GM06990 (cell line): ENCODE results near the gene CAPZA2.

Source experiments
- DNase-seq: peaks from one replicate; pipeline ENCODE4 v3.0.0-alpha.2; 2011; ENCODE audit not compliant: insufficient read length; ENCODE audit errors: extremely low read depth
- H3K27me3 ChIP-seq: replicated peaks from 2 replicates; pipeline ENCODE4 v1.6.0; 2011; ENCODE audit warnings: low read length; ENCODE audit not compliant: control insufficient read depth, insufficient read depth
- H3K36me3 ChIP-seq: 2 replicates; pipeline ENCODE4 v1.5.1; 2011; ENCODE audit warnings: low read length; ENCODE audit not compliant: control insufficient read depth, insufficient read depth
- H3K4me3 ChIP-seq: replicated peaks from 2 replicates; pipeline ENCODE4 v1.5.1; 2011; ENCODE audit warnings: low read depth, mild to moderate bottlenecking, control low read depth, low read length
- TF ChIP-seq, protein P1 (sequence below): IDR thresholded peaks from 2 replicates; pipeline ENCODE4 v1.5.1; 2011; ENCODE audit warnings: low read length, control low read depth, mild to moderate bottlenecking, inconsistent platforms; ENCODE audit not compliant: insufficient read depth, poor library complexity, severe bottlenecking

The CAPZA2 gene

DNA sequence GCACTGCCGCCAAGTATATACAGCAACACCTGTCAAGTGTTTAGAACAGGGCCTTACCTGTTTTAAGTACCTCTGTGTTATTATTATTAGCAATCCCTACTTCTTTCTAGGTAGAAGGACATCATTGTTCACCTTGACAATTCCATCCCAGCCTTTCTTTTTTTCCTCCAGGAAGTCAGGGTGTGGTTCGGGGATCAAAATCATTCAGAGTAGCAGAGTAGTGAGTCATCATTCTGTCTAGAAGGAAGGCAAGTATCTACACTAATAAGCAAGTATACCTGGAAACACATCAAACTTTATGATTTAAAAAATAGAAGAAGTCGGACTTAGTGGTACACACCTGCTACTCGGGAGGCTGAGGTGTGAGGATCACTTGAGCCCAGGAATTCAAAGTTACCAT lies 25.5 kb upstream of the CAPZA2 start:
- Histone ChIP-seq H3K4me3 (no peak overlapping the region), H3K36me3 (no peaks in the 10 kb centered on the region), H3K27me3 (peaks cover 1% of the 10 kb centered on the region)
- TF ChIP-seq, protein P1, sequence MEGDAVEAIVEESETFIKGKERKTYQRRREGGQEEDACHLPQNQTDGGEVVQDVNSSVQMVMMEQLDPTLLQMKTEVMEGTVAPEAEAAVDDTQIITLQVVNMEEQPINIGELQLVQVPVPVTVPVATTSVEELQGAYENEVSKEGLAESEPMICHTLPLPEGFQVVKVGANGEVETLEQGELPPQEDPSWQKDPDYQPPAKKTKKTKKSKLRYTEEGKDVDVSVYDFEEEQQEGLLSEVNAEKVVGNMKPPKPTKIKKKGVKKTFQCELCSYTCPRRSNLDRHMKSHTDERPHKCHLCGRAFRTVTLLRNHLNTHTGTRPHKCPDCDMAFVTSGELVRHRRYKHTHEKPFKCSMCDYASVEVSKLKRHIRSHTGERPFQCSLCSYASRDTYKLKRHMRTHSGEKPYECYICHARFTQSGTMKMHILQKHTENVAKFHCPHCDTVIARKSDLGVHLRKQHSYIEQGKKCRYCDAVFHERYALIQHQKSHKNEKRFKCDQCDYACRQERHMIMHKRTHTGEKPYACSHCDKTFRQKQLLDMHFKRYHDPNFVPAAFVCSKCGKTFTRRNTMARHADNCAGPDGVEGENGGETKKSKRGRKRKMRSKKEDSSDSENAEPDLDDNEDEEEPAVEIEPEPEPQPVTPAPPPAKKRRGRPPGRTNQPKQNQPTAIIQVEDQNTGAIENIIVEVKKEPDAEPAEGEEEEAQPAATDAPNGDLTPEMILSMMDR: no peak
- DNase-seq: no peak

DNA sequence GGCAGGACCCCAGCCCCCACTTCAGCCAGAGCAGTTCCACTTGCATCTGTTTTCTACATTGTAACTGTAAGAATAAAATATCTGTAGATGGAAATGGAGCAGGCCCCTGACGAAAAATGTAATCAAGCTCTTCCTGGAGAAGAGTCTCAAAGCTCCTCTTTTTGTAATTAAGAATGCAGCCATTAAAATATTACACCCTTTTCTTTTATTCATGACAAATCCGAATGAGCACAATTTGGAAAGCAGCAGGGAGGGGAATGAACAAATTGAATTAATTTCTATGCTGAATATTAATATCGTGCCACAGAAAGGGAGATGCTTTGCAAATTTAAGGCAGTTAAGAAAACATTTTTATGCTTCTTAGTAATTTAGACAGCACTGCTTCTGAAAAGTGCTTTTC lies 24.8 kb upstream of the CAPZA2 start:
- Histone ChIP-seq H3K4me3 (no peak overlapping the region), H3K27me3 (peaks cover 2% of the 10 kb centered on the region), H3K36me3 (no peaks in the 10 kb centered on the region)
- no peak for DNase-seq
- TF ChIP-seq, protein P1: no peak

DNA sequence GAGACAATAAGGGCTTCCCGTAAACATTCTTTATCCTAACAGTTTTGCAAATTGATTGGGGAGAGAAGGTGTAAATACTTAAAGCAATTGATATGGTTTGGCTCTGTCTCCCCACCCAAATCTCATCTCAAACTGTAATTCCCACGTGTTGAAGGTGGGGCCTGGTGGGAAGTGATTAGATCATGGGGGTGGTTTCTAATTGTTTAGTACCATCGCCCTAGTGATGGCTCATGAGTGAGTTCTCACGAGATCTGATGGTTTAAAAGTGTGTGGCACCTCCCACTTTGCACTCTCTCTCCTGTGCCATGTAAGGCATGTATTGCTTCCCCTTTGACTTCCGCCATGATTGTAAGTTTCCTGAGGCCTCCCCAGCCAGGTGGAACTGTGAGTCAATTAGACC lies 22.1 kb upstream of the CAPZA2 start:
- TF ChIP-seq, protein P1: no peak
- no peak overlapping the region for H3K4me3 ChIP-seq
- H3K27me3 ChIP-seq: peaks cover 4% of the 10 kb centered on the region
- DNase-seq: no peak
- H3K36me3 ChIP-seq: no peaks in the 10 kb centered on the region

DNA sequence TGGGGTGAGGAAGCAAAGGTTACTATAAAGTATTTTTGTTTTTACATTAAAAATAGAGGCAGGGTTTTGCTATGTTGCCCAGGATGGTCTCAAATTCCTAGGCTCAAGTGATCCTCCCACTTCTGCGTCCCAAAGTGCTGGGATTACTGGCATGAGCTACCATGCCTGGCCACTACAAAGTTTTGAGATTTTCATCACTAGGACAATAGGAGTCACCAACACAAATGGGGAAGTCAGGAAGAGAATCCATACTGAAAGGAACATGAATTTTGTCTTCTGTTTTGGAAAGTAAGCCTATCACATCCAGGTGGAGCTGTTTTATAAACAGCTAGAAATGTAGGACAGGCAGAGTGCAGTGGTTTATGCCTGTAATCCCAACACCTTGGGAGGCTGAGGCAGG lies 20.0 kb upstream of the CAPZA2 start:
- TF ChIP-seq, protein P1: no peak
- H3K4me3 ChIP-seq: no peak overlapping the region
- H3K27me3 ChIP-seq: peaks cover 4% of the 10 kb centered on the region
- no peaks in the 10 kb centered on the region for H3K36me3 ChIP-seq
- DNase-seq: no peak

DNA sequence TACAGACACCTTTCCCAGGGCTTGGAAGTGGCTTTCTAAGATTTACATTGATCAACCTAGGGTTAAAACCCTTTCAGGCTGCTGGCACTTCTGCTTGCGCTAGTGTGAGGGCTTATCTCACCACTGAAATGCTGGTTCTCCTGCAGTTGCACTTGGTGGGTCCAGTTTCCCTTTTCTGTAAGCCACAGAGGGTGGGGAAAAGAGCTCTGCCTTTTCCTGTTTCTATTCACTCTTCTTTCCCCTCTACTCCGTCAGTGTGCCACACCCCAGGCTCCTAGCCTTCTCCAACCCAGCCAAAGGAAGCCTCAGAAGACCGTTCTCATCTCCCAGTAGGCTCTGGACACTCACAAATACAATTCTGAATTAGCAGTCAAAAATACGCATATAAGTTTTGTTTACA lies 19.0 kb upstream of the CAPZA2 start:
- DNase-seq: no peak
- TF ChIP-seq, protein P1: no peak
- peaks cover 4% of the 10 kb centered on the region for H3K27me3 ChIP-seq
- no peak overlapping the region for H3K4me3 ChIP-seq
- no peaks in the 10 kb centered on the region for H3K36me3 ChIP-seq

DNA sequence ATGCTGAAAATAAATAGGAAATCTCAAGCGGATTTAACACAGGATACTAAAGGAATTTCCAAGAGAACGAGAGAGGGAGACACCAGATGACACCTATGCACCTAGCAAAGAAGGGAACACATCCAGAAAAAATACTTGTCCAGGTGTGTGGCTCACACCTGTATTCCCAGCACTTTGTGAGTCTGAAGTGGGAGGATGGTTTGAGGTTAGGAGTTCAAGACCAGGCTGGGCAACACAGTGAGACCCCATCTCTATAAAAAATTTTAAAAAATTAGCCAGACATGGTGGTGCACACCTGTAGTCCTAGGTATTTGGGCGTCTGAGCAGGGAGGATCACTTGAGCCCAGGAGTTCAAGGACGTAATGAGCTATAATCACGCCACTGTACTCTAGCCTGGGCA lies 11.2 kb upstream of the CAPZA2 start:
- Histone ChIP-seq H3K36me3 (no peaks in the 10 kb centered on the region), H3K4me3 (no peak overlapping the region), H3K27me3 (no peaks in the 10 kb centered on the region)
- TF ChIP-seq, protein P1: no peak
- no peak for DNase-seq
